Activated naive CD8-positive, alpha-beta T cell treated with anti-CD3 and anti-CD28 coated beads, Interleukin-2, amount 50 U/mL, for 24 hours (primary cell): ENCODE measurements around the gene CORO6.

Experiments used
- ATAC-seq: fragments of 150-1000 bp; cut with Tn5 transposase; one replicate; pipeline ENCODE4 v1.10.0; 2021
- DNase-seq: peaks from one replicate; pipeline ENCODE4 v3.0.0; 2021
- H3K27ac Mint-ChIP-seq: one replicate; pipeline ENCODE4 v1.8.0; 2021; ENCODE audit warnings: mild to moderate bottlenecking, mixed read lengths
- H3K27me3 Mint-ChIP-seq: one replicate; pipeline ENCODE4 v1.8.0; 2021; ENCODE audit warnings: mixed read lengths
- H3K36me3 Mint-ChIP-seq: one replicate; pipeline ENCODE4 v1.8.0; 2021; ENCODE audit warnings: low read depth, mixed read lengths
- H3K4me1 Mint-ChIP-seq: one replicate; pipeline ENCODE4 v1.8.0; 2021; ENCODE audit warnings: mixed read lengths
- H3K4me3 Mint-ChIP-seq: one replicate; pipeline ENCODE4 v1.8.0; 2021; ENCODE audit warnings: mild to moderate bottlenecking, moderate library complexity, mixed read lengths
- H3K9me3 Mint-ChIP-seq: one replicate; pipeline ENCODE4 v1.8.0; 2021; ENCODE audit warnings: mixed read lengths

Gene CORO6

GRCh38 chr17:29575511-29576213 is 47.0 kb downstream of the CORO6 start:
- Mint-ChIP-seq H3K27me3 (no peaks in the 10 kb centered on the region), H3K4me3 (no peak overlapping the region), H3K36me3 (peaks cover 28% of the 10 kb centered on the region), H3K27ac (no peak overlapping the region), H3K9me3 (no peaks in the 10 kb centered on the region), H3K4me1 (peaks cover 16% of the 10 kb centered on the region)
- no peak for DNase-seq
- ATAC-seq = no peak

DNA sequence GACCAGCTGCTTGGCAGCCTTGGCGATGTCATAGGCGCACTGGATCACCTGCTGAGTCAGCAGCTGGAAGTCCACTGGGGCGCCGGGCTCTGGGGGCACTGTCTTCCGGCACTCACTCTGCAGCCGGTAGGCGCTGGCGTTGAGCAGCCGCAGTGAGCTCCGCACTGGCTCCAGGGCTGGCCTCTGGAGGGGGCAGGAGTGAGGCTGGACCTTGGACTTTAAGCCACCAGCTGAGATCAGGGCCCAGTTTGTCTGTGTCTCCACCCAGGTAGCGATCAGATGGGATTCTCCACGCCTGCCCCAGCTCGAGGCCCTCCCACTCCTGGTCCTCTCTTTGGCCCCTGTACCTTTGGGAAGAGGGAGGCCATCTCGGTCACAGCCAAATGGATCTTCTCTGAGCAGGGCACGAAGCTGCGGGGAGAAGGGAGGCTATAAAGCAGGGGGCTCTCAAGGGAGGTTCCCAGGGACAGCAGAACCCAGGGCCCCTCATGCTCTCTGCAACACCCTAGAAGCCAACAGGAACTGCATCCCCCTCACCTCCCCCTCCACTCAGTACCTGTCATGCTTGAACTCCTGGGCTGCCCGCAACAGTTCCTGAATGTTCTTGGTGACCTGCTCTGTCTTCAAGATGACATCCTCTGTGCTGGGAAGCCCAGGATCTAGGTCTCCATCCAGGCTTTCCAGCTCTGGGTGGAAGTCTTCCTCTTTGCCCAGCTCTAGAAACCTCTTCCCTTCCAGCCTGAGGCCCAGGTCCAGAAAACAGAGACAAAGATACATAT is 47.8 kb downstream of the CORO6 start:
- no peak for ATAC-seq
- no peak for DNase-seq
- H3K4me3 Mint-ChIP-seq = no peak overlapping the region
- no peaks in the 10 kb centered on the region for H3K9me3 Mint-ChIP-seq
- no peaks in the 10 kb centered on the region for H3K27me3 Mint-ChIP-seq
- H3K27ac Mint-ChIP-seq = no peak overlapping the region
- H3K36me3 Mint-ChIP-seq = peaks cover 21% of the 10 kb centered on the region
- peaks cover 9% of the 10 kb centered on the region for H3K4me1 Mint-ChIP-seq

DNA sequence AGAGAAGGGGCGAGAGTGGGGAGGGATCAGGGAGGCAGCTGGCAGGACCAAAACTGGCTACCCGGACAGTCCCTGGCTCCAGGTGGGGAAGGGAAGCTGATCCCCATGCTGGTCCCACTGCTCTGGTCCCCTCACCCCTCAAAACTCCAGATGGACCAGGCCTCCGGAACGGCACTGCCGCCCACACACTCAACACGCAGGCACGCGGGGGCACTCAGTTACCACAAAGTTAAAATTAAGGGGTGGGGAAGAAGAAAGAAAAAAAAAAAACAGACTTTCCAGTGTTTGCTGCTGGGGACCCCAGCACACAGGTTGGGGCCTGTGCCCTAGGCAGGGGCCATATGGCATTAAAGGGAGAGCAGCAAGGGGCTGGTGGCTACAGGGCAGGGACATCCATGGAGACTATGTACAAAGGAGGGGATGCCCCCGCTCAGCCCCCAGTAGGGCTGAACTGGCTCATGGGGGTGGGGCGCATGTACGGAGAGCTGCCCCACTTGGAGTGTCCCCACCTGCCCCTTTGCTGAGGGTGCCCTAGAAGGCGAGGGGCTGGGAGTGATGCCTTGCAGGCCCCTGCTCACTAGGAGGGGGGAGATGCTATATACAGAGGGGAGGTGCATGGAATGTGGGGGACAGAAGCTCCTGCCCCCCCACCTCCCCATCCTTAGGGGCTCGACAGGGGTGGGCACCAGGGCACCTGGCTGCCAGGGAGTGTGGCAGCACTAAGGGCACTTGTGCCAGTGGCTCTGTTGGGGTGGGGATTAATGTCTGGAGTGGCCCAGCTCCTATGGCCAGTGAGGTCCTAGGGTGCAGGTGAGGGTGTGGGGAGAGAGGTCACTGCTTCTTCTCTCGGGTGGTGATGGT is 48.6 kb downstream of the CORO6 start:
- H3K9me3 Mint-ChIP-seq = no peaks in the 10 kb centered on the region
- no peaks in the 10 kb centered on the region for H3K27me3 Mint-ChIP-seq
- H3K4me1 Mint-ChIP-seq = peaks cover 11% of the 10 kb centered on the region
- H3K36me3 Mint-ChIP-seq = peaks cover 15% of the 10 kb centered on the region
- H3K4me3 Mint-ChIP-seq = no peak overlapping the region
- ATAC-seq (no peak), DNase-seq (no peak)
- peak overlapping the region; percentile 31 for H3K27ac Mint-ChIP-seq

DNA sequence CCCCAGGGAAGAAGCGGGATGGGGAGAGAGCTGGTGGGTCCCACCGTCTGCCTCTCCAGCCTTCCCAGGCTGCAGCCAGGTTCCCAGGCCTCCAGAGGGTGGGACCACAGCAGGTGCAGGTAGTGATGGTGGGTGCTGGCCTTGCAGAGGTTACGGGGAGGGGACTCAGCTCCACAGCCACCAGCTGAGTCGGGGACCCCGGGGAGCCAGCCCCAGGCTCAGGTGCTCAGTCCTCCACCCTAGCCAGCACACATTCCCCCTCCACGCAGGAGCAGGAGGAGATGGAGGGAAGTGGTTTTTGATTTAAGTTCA is 49.2 kb downstream of the CORO6 start:
- ATAC-seq (no peak), DNase-seq (no peak)
- Mint-ChIP-seq H3K4me1 (peaks cover 13% of the 10 kb centered on the region), H3K27ac (peak overlapping the region; percentile 31), H3K27me3 (no peaks in the 10 kb centered on the region), H3K4me3 (no peak overlapping the region), H3K9me3 (no peaks in the 10 kb centered on the region), H3K36me3 (peaks cover 15% of the 10 kb centered on the region)

- Mint-ChIP-seq H3K9me3 (no peaks in the 10 kb centered on the region), H3K27me3 (no peaks in the 10 kb centered on the region), H3K27ac (peak overlapping the region; percentile 31), H3K4me3 (no peak overlapping the region), H3K4me1 (peaks cover 16% of the 10 kb centered on the region), H3K36me3 (peaks cover 11% of the 10 kb centered on the region)
- ATAC-seq (no peak), DNase-seq (peak; percentile 64)
These were observed 49.8 kb downstream of the CORO6 start for GRCh38 chr17:29572691-29573557.

GRCh38 chr17:29571883-29572681 is 50.6 kb downstream of the CORO6 start:
- H3K27me3 Mint-ChIP-seq = no peaks in the 10 kb centered on the region
- peaks cover 9% of the 10 kb centered on the region for H3K36me3 Mint-ChIP-seq
- no peaks in the 10 kb centered on the region for H3K9me3 Mint-ChIP-seq
- H3K27ac Mint-ChIP-seq = no peak overlapping the region
- DNase-seq (no peak), ATAC-seq (no peak)
- H3K4me1 Mint-ChIP-seq = peaks cover 16% of the 10 kb centered on the region
- H3K4me3 Mint-ChIP-seq = no peak overlapping the region

DNA sequence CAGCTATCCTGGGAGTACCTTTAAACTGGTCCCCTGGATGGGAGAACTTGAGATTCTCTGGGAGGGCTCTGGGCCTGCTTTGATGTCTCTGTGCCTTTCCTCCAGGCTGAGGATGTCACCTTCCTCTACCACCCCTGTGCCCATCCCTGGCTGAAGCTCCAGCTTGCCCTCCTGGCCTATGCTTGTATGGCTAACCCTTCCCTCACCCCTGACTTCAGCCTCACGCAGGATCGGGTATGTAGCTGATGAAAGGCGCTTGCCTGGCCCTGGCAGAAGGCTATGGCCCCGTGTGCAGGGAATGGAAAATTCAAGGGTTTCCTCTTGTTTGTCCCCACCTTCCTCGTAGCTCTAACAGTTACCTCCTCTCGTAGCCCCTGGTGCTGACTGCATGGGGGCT is 51.2 kb downstream of the CORO6 start:
- Mint-ChIP-seq H3K36me3 (peaks cover 9% of the 10 kb centered on the region), H3K27me3 (no peaks in the 10 kb centered on the region), H3K4me3 (no peak overlapping the region)

DNA sequence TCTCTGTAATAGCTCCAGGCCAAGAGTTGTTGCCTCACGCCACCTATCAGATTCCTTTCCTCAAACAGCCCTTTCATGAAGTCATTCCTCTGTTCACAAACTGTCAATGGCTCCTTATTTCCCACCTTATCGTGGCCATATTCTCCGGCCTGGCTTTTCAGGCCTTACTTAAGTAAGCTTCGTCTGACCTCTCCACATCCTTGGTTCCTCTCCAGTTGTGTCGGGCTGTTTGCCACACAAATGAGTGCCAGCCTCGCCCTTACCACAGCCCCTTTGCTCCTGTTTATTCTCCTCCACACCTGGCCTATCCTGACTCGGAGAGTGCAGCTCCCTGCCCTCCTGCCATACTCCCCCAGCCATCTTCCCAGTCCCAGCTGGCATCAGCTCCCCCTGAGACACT is 52.2 kb downstream of the CORO6 start:
- Mint-ChIP-seq H3K4me3 (no peak overlapping the region), H3K4me1 (peaks cover 23% of the 10 kb centered on the region), H3K9me3 (no peaks in the 10 kb centered on the region), H3K27ac (no peak overlapping the region), H3K27me3 (no peaks in the 10 kb centered on the region), H3K36me3 (peaks cover 9% of the 10 kb centered on the region)
- DNase-seq (no peak), ATAC-seq (no peak)

More for the DNA sequence above, 51.2 kb downstream of the CORO6 start:
- DNase-seq (no peak), ATAC-seq (no peak)
- Mint-ChIP-seq H3K9me3 (no peaks in the 10 kb centered on the region), H3K4me1 (peaks cover 16% of the 10 kb centered on the region), H3K27ac (no peak overlapping the region)

- H3K9me3 Mint-ChIP-seq = no peaks in the 10 kb centered on the region
- peaks cover 6% of the 10 kb centered on the region for H3K36me3 Mint-ChIP-seq
- DNase-seq (no peak), ATAC-seq (no peak)
- no peaks in the 10 kb centered on the region for H3K27me3 Mint-ChIP-seq
- peak overlapping the region; percentile 73 for H3K27ac Mint-ChIP-seq
- peaks cover 31% of the 10 kb centered on the region for H3K4me1 Mint-ChIP-seq
- peak overlapping the region; percentile 94 for H3K4me3 Mint-ChIP-seq
These were observed 53.3 kb downstream of the CORO6 start for GRCh38 chr17:29569245-29569950.

DNA sequence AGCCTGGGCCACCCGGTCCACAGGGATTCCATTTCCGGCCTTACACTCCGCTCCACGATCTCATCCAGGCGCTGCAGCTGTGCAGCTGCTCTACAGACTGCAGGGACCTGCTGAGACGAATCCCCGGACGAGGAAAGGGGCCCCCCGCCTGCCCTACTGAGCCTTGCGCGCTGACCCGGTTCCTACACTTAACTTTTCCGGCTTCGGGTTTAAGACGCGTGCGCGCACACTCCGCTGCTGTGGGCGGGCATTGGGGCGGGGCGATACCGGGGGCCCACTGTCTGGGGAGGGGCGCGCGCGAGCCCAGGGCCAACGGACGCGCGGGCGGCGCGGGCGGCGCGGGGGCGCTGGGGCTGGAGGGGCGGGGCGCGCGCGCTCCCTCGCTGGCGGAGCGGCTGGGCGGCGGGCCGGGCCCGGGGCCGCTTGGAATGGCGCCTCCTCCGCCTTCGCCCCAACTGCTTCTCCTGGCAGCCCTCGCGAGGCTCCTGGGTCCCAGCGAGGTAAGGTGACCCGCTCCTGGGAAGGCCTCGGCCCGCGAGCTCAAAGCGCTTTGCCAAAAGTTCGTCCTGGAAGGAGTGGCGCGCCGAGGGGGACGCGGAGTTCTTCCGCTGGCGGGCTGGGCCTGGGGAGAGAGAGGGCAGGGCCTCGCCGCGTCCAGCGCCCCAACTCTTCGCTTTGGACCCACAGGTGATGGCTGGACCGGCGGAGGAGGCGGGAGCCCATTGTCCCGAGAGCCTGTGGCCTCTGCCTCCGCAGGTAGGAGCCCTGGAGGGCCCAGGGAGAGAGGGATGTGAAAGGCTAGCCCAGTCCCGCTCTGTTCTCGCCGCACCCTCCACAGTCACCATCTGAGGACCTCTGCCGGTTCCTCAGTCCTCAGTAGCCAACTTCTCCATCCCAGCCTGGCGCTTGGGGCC is 54.1 kb downstream of the CORO6 start, which contains the start of gene TP53I13:
Gene TP53I13, plus strand, starts transcription at position 371 of the 914 bp plus-strand sequence. Its CDS starts 58 bp downstream, at position 429.
- Mint-ChIP-seq H3K27ac (peak within 1 kb of the TSS; percentile 95), H3K9me3 (no peaks in the 10 kb centered on the region), H3K4me3 (peak within 1 kb of the TSS; percentile 94), H3K27me3 (no peaks in the 10 kb centered on the region), H3K4me1 (peaks cover 36% of the 10 kb centered on the region), H3K36me3 (no peaks in the 10 kb centered on the region)
- ATAC-seq (peak; percentile 54), DNase-seq (peak; percentile 90)

GRCh38 chr17:29567554-29568330 is 55.0 kb downstream of the CORO6 start:
- Mint-ChIP-seq H3K4me1 (peaks cover 32% of the 10 kb centered on the region), H3K27me3 (no peaks in the 10 kb centered on the region), H3K9me3 (no peaks in the 10 kb centered on the region), H3K27ac (peak overlapping the region; percentile 95), H3K4me3 (peak overlapping the region; percentile 94), H3K36me3 (no peaks in the 10 kb centered on the region)
- DNase-seq = peak; percentile 84
- peak; percentile 58 for ATAC-seq

GRCh38 chr17:29567304-29567553 is 55.5 kb downstream of the CORO6 start:
- H3K27ac Mint-ChIP-seq = peak overlapping the region; percentile 79
- no peaks in the 10 kb centered on the region for H3K9me3 Mint-ChIP-seq
- H3K27me3 Mint-ChIP-seq = no peaks in the 10 kb centered on the region
- peak; percentile 3 for ATAC-seq
- peak overlapping the region; percentile 94 for H3K4me3 Mint-ChIP-seq
- peaks cover 4% of the 10 kb centered on the region for H3K36me3 Mint-ChIP-seq
- peaks cover 35% of the 10 kb centered on the region for H3K4me1 Mint-ChIP-seq
- DNase-seq = no peak
